Transverse colon (tissue), 4 donors: ENCODE data around the gene STAT3.

Source experiments
- EP300 ChIP-seq: sonication (generic); formaldehyde crosslinking; IDR thresholded peaks from one replicate; pipeline ENCODE4 v1.6.1; 2017; ENCODE audit warnings: antibody characterized with exemption, low read depth
- POLR2A ChIP-seq: fragments of 450-650 bp; IDR thresholded peaks from one replicate; pipeline ENCODE4 v1.6.1; 2016; ENCODE audit warnings: antibody characterized with exemption, mild to moderate bottlenecking, moderate library complexity
- POLR2AphosphoS5 ChIP-seq, 3 donors: sonication (generic); formaldehyde crosslinking; IDR thresholded peaks; one replicate each; pipeline ENCODE4 v1.6.1; 2016; ENCODE audit warnings: antibody characterized with exemption in 3 of 3
- TF ChIP-seq, protein P1 (sequence below), 5 experiments: fragments of 200-600 bp in 3 of 5; fragments of 450-650 bp in 2 of 5; sonication (generic) in 3 of 5; IDR thresholded peaks; 1 replicate in 2 of 5; 2 replicates in 3 of 5; pipeline ENCODE4 v1.5.1; 2016 to 2017; ENCODE audit warnings: antibody characterized with exemption in 5 of 5, inconsistent platforms in 3 of 5, mild to moderate bottlenecking in 2 of 5, moderate library complexity in 1 of 5

DNA sequence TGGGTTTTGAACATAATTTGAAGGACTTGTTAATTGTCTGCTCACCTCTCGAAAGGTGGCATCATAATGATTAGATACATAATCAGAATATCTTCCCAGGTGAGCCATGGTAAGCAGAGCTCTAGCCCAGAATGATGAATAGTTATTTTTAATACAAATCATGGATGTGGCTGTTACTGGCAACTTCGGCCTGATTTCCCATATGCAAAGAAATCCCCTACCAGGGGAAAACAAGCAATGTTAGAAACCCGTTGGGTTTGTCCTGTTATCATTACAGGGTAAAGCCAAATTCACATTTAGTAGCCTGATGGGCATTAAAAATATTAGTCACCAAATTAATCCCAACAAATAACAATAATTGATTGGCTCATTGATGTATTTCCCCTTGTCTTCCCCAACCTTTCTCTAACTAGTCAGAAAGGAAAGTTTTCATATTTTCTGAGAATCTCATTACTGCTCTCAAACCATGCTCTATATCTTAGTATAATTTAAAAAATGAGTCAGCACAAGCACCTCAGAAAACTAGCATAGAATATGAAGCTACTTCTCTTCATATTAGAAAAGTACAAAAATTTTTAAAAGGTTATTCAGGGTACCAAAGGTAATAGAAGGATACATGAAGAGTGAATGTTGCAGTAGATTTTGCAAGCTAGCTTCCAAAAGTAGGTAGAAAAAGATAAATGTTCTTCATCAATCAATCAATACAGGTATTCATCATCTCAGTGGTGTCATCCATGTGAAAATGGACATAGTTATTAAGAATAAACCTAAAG is 117.0 kb downstream of the STAT3 start:
- TF ChIP-seq POLR2A (no peak), POLR2AphosphoS5 (IDR thresholded peaks at IDR 0.05) (no peak), EP300 (no peak)
- TF ChIP-seq, protein P1, sequence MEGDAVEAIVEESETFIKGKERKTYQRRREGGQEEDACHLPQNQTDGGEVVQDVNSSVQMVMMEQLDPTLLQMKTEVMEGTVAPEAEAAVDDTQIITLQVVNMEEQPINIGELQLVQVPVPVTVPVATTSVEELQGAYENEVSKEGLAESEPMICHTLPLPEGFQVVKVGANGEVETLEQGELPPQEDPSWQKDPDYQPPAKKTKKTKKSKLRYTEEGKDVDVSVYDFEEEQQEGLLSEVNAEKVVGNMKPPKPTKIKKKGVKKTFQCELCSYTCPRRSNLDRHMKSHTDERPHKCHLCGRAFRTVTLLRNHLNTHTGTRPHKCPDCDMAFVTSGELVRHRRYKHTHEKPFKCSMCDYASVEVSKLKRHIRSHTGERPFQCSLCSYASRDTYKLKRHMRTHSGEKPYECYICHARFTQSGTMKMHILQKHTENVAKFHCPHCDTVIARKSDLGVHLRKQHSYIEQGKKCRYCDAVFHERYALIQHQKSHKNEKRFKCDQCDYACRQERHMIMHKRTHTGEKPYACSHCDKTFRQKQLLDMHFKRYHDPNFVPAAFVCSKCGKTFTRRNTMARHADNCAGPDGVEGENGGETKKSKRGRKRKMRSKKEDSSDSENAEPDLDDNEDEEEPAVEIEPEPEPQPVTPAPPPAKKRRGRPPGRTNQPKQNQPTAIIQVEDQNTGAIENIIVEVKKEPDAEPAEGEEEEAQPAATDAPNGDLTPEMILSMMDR (IDR thresholded peaks at IDR 0.05): no peak
